Suprapubic skin (tissue), 4 donors: ENCODE data around the gene SPIN1. TPM values are rescaled to one million over a fixed set of nuclear protein-coding genes. Genes with fewer than 3 reads are reported as not detected.

Experiments
- DNase-seq, 2 donors: peaks; one replicate each; pipeline ENCODE4 v3.0.0-alpha.2; 2019; ENCODE audit warnings: low spot score in 2 of 2
- H3K27ac ChIP-seq: fragments of 200-600 bp; sonication (generic); one replicate; pipeline ENCODE4 v1.5.1; 2019
- H3K27me3 ChIP-seq: fragments of 200-600 bp; sonication (generic); one replicate; pipeline ENCODE4 v1.5.1; 2019
- H3K36me3 ChIP-seq: fragments of 200-600 bp; sonication (generic); one replicate; pipeline ENCODE4 v1.5.1; 2019
- H3K4me1 ChIP-seq: fragments of 200-600 bp; sonication (generic); one replicate; pipeline ENCODE4 v1.5.1; 2019
- H3K4me3 ChIP-seq: fragments of 200-600 bp; sonication (generic); one replicate; pipeline ENCODE4 v1.5.1; 2019; ENCODE audit warnings: mild to moderate bottlenecking
- H3K9me3 ChIP-seq: fragments of 200-600 bp; sonication (generic); one replicate; pipeline ENCODE4 v1.5.1; 2019
- EP300 ChIP-seq: sonication (generic); formaldehyde crosslinking; IDR thresholded peaks from one replicate; pipeline ENCODE4 v1.6.1; 2017; ENCODE audit warnings: antibody characterized with exemption
- POLR2A ChIP-seq, 2 donors: fragments of 450-650 bp; IDR thresholded peaks; one replicate each; pipeline ENCODE4 v1.6.1; 2017; ENCODE audit warnings: antibody characterized with exemption in 2 of 2, mild to moderate bottlenecking in 2 of 2, moderate library complexity in 2 of 2
- POLR2AphosphoS5 ChIP-seq, 3 donors: sonication (generic); formaldehyde crosslinking; IDR thresholded peaks; one replicate each; pipeline ENCODE4 v1.6.1; 2017; ENCODE audit warnings: antibody characterized with exemption in 3 of 3
- WGBS: methylation state at CpG from one replicate; pipeline ENCODE4 v1.1.5; 2018; 5-methylcytosine and 5-hydroxymethylcytosine counted together
- total RNA-seq, 4 donors: library from RNA; depleted of rRNA; stranded (reverse); fragments of >200 nt; gene quantifications; one replicate each; pipeline ENCODE4 v1.1.0, GENCODE V29; 2016
- TF ChIP-seq, protein P1 (sequence below), 2 donors: fragments of 200-600 bp in 1 of 2; fragments of 450-650 bp in 1 of 2; sonication (generic) in 1 of 2; IDR thresholded peaks; one replicate each; pipeline ENCODE4 v1.5.1; 2016 to 2019; ENCODE audit warnings: antibody characterized with exemption in 2 of 2, mild to moderate bottlenecking in 1 of 2, moderate library complexity in 1 of 2

SPIN1 gene
- total RNA-seq, 4 donors from 2014 or later = 44.9 to 60.3 (median 54.4) TPM

DNA sequence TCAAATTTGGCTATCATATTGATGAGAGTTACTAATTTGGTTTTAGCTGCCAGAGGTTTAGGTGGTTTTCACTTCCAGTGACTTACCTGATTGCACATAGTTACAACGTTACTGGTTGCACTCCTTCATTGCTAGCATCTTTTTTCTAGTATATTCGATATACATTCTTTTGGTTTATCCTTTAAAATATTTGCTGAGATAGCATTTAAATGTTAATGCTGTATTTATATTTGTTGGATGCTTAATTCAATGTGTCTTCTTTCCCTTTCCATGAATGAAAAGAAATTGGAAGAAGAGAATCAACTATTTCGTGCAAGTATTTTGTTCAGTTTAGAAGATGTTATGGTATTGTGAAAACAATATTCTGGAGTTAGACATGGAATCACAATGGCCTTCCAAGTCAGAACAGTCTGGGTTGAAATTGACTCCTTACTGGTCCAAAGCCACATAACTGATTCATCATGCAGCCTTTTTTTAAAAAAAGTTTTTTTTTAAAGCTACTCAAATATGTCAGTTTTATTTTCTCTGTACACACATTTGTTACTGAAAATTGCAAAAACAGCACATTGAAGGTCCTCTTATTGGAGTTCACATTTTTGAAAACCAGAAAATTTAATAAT lies 2.2 kb downstream of the SPIN1 start:
- Histone ChIP-seq H3K27me3 (no peaks in the 10 kb centered on the region), H3K9me3 (no peaks in the 10 kb centered on the region), H3K4me3 (no peak overlapping the region), H3K36me3 (no peaks in the 10 kb centered on the region), H3K4me1 (peaks cover 38% of the 10 kb centered on the region), H3K27ac (no peak overlapping the region)
- TF ChIP-seq, protein P1, sequence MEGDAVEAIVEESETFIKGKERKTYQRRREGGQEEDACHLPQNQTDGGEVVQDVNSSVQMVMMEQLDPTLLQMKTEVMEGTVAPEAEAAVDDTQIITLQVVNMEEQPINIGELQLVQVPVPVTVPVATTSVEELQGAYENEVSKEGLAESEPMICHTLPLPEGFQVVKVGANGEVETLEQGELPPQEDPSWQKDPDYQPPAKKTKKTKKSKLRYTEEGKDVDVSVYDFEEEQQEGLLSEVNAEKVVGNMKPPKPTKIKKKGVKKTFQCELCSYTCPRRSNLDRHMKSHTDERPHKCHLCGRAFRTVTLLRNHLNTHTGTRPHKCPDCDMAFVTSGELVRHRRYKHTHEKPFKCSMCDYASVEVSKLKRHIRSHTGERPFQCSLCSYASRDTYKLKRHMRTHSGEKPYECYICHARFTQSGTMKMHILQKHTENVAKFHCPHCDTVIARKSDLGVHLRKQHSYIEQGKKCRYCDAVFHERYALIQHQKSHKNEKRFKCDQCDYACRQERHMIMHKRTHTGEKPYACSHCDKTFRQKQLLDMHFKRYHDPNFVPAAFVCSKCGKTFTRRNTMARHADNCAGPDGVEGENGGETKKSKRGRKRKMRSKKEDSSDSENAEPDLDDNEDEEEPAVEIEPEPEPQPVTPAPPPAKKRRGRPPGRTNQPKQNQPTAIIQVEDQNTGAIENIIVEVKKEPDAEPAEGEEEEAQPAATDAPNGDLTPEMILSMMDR (IDR thresholded peaks at IDR 0.05) = no peak
- TF ChIP-seq POLR2AphosphoS5 (IDR thresholded peaks at IDR 0.05) = no peak
- no peak for TF ChIP-seq EP300
- TF ChIP-seq POLR2A (IDR thresholded peaks at IDR 0.05) = no peak
- DNase-seq = no peak
- 50% methylated on average over 3 of the region's 3 CpGs for WGBS

GRCh38 chr9:88391236-88391635 lies 3.0 kb downstream of the SPIN1 start:
- no peak for TF ChIP-seq POLR2A (IDR thresholded peaks at IDR 0.05)
- TF ChIP-seq EP300 = no peak
- DNase-seq = no peak
- H3K4me3 ChIP-seq = no peak overlapping the region
- H3K9me3 ChIP-seq = no peaks in the 10 kb centered on the region
- H3K27me3 ChIP-seq = no peaks in the 10 kb centered on the region
- peaks cover 38% of the 10 kb centered on the region for H3K4me1 ChIP-seq
- WGBS = 68% methylated on average over 2 of the region's 2 CpGs
- H3K36me3 ChIP-seq = no peaks in the 10 kb centered on the region
- no peak overlapping the region for H3K27ac ChIP-seq

DNA sequence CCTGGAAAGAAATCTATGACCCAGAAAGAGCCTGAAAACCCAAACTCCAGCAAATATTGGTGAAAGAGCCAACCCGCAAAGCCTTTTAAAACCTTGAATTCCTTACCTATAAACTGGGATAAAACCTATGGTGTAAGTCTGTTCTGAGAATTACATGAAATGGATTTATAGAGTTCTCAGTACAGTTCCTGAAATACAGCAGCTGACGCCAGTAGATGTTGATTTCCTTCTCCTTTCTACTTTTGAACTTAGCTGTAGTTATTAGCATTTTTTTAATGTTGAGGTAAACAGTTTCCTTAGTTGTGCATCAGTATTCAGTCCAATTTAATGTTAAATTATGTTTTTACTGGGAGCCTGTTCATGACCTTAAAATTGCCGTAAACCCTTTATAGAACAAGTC lies 3.7 kb downstream of the SPIN1 start:
- no peak for DNase-seq
- peaks cover 34% of the 10 kb centered on the region for H3K4me1 ChIP-seq
- no peaks in the 10 kb centered on the region for H3K27me3 ChIP-seq
- no peaks in the 10 kb centered on the region for H3K9me3 ChIP-seq
- TF ChIP-seq, protein P1 (IDR thresholded peaks at IDR 0.05) = no peak
- no peak for TF ChIP-seq POLR2AphosphoS5 (IDR thresholded peaks at IDR 0.05)
- no peak for TF ChIP-seq POLR2A (IDR thresholded peaks at IDR 0.05)
- no peak for TF ChIP-seq EP300
- no peak overlapping the region for H3K27ac ChIP-seq
- WGBS = 81% methylated on average over 3 of the region's 3 CpGs
- H3K36me3 ChIP-seq = no peaks in the 10 kb centered on the region
- no peak overlapping the region for H3K4me3 ChIP-seq

DNA sequence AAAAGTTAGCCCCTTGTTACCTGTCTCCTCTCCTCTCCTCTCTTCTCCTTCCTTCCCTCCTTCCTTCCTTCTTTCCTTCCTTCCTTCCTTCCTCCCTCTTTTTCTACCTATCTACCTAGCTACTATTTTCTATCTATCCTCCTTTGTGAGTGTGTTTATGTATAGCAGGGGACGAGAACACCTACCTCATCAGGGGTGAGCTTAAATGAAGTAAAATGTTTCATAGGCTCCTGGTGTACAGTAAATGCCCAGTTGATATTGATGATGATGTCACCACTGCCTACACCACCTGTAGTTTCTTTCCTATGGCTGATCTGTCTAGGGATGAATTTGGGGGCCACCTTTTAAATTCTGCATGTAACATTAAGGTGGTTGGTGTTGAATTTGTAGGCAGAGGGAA lies 4.3 kb downstream of the SPIN1 start:
- peaks cover 30% of the 10 kb centered on the region for H3K4me1 ChIP-seq

DNA sequence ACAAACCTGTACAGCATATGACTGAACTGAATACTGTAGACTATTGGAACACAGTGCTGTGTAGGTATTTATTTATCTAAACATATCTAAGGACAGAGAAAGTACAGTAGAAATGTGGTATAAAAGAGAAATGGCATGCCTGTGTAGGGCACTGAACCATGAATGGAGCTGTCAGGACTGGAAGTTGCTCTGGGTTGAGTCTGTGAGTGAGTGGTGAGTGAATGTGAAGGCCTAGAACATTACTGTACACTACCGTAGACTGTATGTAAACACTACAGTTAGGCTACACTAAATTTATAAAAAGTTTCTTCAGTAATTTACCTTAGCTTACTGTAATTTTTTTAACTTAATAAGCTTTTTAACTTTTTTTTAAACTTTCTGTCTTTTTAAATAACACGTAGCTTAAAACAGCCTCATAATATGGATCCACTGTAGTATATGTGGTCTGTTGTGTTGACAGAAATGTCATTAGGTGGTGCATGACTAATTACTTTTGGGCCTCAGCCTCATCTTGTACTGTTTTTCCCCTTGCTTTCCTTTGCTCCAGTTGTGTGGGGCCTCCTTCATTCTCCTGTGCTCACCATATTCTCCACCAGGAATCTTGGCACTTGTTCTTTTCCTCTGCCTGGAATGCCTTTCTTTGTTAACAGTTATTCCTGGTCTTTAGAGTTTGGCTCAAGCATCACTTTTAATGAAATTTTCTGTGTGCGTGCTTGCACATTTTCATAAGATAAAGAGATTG lies 8.8 kb downstream of the SPIN1 start:
- Histone ChIP-seq H3K4me3 (no peak overlapping the region), H3K27me3 (no peaks in the 10 kb centered on the region), H3K36me3 (no peaks in the 10 kb centered on the region), H3K27ac (no peak overlapping the region), H3K4me1 (peaks cover 14% of the 10 kb centered on the region), H3K9me3 (no peaks in the 10 kb centered on the region)
- WGBS = 82% methylated on average over 3 of the region's 3 CpGs
- no peak for DNase-seq
- TF ChIP-seq, protein P1 (IDR thresholded peaks at IDR 0.05) = no peak
- TF ChIP-seq EP300 (no peak), POLR2AphosphoS5 (IDR thresholded peaks at IDR 0.05) (no peak), POLR2A (IDR thresholded peaks at IDR 0.05) (no peak)

More for the DNA sequence above, 4.3 kb downstream of the SPIN1 start:
- Histone ChIP-seq H3K9me3 (no peaks in the 10 kb centered on the region), H3K27ac (no peak overlapping the region), H3K36me3 (no peaks in the 10 kb centered on the region), H3K27me3 (no peaks in the 10 kb centered on the region), H3K4me3 (no peak overlapping the region)
- 77% methylated on average over 1 of the region's 1 CpG for WGBS
- TF ChIP-seq, protein P1 (IDR thresholded peaks at IDR 0.05) = no peak
- no peak for TF ChIP-seq POLR2AphosphoS5 (IDR thresholded peaks at IDR 0.05)
- TF ChIP-seq POLR2A (IDR thresholded peaks at IDR 0.05) = no peak
- TF ChIP-seq EP300 = no peak
- DNase-seq = no peak
